ENCODE measurements around the gene RFX2. TPM values are rescaled to one million over a fixed set of nuclear protein-coding genes. Genes with fewer than 3 reads are reported as not detected.
A peak's percentile ranks its signal among the peaks of the same experiment; 100 is the strongest.

RFX2 gene
- total RNA-seq, 2 donors from 2014 or later, result 21.7 to 30.3 TPM

GRCh38 chr19:6100284-6100915, 9.9 kb downstream of the RFX2 start:
- Histone ChIP-seq H3K27me3 (replicated peaks; ENCODE audit: insufficient read depth) (no peaks in the 10 kb centered on the region), H3K27ac (peak overlapping the region; percentile 75 to 84), H3K4me1 (ENCODE audit: control insufficient read depth in 1 of 2, low read depth in 2 of 2) (peaks cover 44 to 74% of the 10 kb centered on the region in 2 donors), H3K4me3 (peak overlapping the region; percentile 26), H3K9me3 (no peaks in the 10 kb centered on the region), H3K36me3 (no peaks in the 10 kb centered on the region)
- no peak for ATAC-seq (ENCODE audit: insufficient number of reproducible peaks, low FRiP score, low read depth)
- no peak for DNase-seq (ENCODE audit: low spot score)
- no peak for TF ChIP-seq CTCF (IDR thresholded peaks at IDR 0.05)

- no peaks in the 10 kb centered on the region for H3K9me3 ChIP-seq
- ATAC-seq (ENCODE audit: insufficient number of reproducible peaks, low FRiP score, low read depth) (no peak), DNase-seq (ENCODE audit: low spot score) (no peak)
- peaks cover 40 to 66% of the 10 kb centered on the region in 2 donors for H3K4me1 ChIP-seq (ENCODE audit: control insufficient read depth in 1 of 2, low read depth in 2 of 2)
- H3K4me3 ChIP-seq, result no peak overlapping the region
- no peak for TF ChIP-seq CTCF (IDR thresholded peaks at IDR 0.05)
- H3K36me3 ChIP-seq, result no peaks in the 10 kb centered on the region
- H3K27me3 ChIP-seq (replicated peaks; ENCODE audit: insufficient read depth), result no peaks in the 10 kb centered on the region
- H3K27ac ChIP-seq, result peak overlapping the region; percentile 75 to 84
Observed at GRCh38 chr19:6099599-6099998, 10.7 kb downstream of the RFX2 start.

GRCh38 chr19:6099033-6099432, 11.3 kb downstream of the RFX2 start:
- no peaks in the 10 kb centered on the region for H3K9me3 ChIP-seq
- no peak for ATAC-seq (ENCODE audit: insufficient number of reproducible peaks, low FRiP score, low read depth)
- H3K27ac ChIP-seq, result peak overlapping the region; percentile 75 to 84
- no peak for DNase-seq (ENCODE audit: low spot score)
- no peaks in the 10 kb centered on the region for H3K27me3 ChIP-seq (replicated peaks; ENCODE audit: insufficient read depth)
- no peaks in the 10 kb centered on the region for H3K36me3 ChIP-seq
- H3K4me1 ChIP-seq (ENCODE audit: control insufficient read depth in 1 of 2, low read depth in 2 of 2), result peaks cover 40 to 61% of the 10 kb centered on the region in 2 donors
- no peak for TF ChIP-seq CTCF (IDR thresholded peaks at IDR 0.05)
- no peak overlapping the region for H3K4me3 ChIP-seq

DNA sequence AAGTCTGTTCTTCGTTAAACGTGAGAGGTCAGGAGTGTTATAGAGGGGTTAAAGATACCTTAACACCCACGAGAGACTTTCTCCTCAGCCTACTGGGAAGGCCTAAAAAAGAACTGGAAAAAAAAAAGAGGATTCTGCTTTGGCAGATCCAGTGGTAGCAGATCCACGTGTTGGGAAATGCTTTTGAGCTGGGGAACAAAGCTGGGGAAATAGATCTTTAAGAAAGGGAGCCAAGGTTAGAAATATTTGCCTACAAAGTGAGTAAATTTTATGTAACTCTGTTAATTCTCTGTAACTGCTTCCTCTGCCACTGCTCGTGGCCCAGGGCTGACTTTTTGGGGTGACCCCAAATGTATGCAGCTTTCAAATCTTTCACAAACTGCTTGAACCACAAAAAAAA, 11.7 kb downstream of the RFX2 start:
- no peak for DNase-seq (ENCODE audit: low spot score)
- TF ChIP-seq CTCF (IDR thresholded peaks at IDR 0.05), result no peak
- peaks cover 37 to 59% of the 10 kb centered on the region in 2 donors for H3K4me1 ChIP-seq (ENCODE audit: control insufficient read depth in 1 of 2, low read depth in 2 of 2)
- H3K27ac ChIP-seq, result peak overlapping the region; percentile 75 to 84
- no peaks in the 10 kb centered on the region for H3K36me3 ChIP-seq
- ATAC-seq (ENCODE audit: insufficient number of reproducible peaks, low FRiP score, low read depth), result no peak
- no peaks in the 10 kb centered on the region for H3K9me3 ChIP-seq
- H3K4me3 ChIP-seq, result no peak overlapping the region
- H3K27me3 ChIP-seq (replicated peaks; ENCODE audit: insufficient read depth), result no peaks in the 10 kb centered on the region

DNA sequence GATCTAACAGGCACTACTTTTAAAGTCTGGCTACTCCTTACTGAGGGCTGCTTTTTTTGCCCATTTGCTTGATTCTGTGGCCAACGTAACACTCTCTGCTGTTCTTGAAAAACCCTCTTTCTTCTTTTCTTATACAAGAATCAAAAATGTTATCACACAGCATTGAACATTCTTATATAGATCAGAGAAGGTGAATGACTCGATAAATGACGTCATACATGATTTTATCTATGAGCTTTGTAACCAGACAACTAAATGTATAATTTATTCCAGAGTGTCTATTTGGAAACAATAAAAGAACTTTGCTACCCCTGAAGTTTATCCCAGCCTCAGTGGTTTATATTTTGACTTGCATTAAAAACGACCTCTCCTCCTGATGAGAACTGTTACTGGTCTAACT, 12.4 kb downstream of the RFX2 start:
- no peak for DNase-seq (ENCODE audit: low spot score)
- H3K27ac ChIP-seq, result peak overlapping the region; percentile 37 to 84
- H3K4me1 ChIP-seq (ENCODE audit: control insufficient read depth in 1 of 2, low read depth in 2 of 2), result peaks cover 40 to 62% of the 10 kb centered on the region in 2 donors
- no peaks in the 10 kb centered on the region for H3K9me3 ChIP-seq
- no peaks in the 10 kb centered on the region for H3K27me3 ChIP-seq (replicated peaks; ENCODE audit: insufficient read depth)
- no peak for TF ChIP-seq CTCF (IDR thresholded peaks at IDR 0.05)
- H3K36me3 ChIP-seq, result no peaks in the 10 kb centered on the region
- no peak overlapping the region for H3K4me3 ChIP-seq
- ATAC-seq (ENCODE audit: insufficient number of reproducible peaks, low FRiP score, low read depth), result no peak

Measured in thoracic aorta (tissue), 2 donors.